ENCODE results near the gene C2. TPM values are rescaled to one million over a fixed set of nuclear protein-coding genes. Genes with fewer than 3 reads are reported as not detected.

The C2 gene
- total and polyA plus RNA-seq, 2 donors (not counting 1 experiment from before 2014, with no cell fraction given): 0.28 to 3.4 TPM

DNA sequence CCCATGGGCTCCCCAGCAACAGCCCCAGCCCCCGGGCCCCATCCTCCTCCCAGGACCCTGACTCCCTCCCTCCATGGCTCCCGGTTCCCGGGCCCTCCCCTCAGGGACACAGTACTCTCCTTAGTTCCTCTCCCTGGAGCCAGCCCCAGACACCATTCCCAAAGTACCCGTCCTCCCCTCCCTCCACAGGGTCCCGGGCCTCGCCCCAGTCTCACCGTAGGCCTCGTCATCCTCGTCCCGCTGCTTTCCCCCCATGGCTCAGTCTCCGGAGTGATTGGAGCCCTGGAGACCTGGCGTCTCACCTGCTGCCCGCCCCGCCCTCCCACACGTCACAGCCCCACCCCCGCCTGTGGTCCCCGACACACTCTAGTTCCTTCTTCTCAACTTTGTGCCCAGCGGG is 48.8 kb upstream of the C2 start, which contains the start of gene SLC44A4:
Gene SLC44A4, minus strand, starts transcription at position 272 of the 400 bp plus-strand sequence. Its CDS starts 17 bp downstream, at position 255.
- ATAC-seq (ENCODE audit: low read depth) (no peak), DNase-seq (no peak)
- 75% methylated on average over 16 of the region's 18 CpGs for WGBS (ENCODE audit: insufficient coverage)
- Histone ChIP-seq H3K27me3 (replicated peaks in 1 of 4; ENCODE audit: control extremely low read depth in 1 of 4, control insufficient read depth in 3 of 4, insufficient read depth in 4 of 4, low read length in 3 of 4) (no peaks in the 10 kb centered on the region), H3K9me3 (ENCODE audit: control extremely low read depth in 1 of 3, control insufficient read depth in 2 of 3, insufficient read depth in 1 of 3, low read length in 2 of 3) (no peaks in the 10 kb centered on the region), H3K9ac (ENCODE audit: low read length) (no peak within 1 kb of the TSS), H3K4me2 (replicated peaks; ENCODE audit: low read depth, low read length, poor library complexity, severe bottlenecking) (no peak within 1 kb of the TSS), H3K79me2 (ENCODE audit: control insufficient read depth, insufficient read depth, low read length) (no peaks in the 10 kb centered on the region), H3K4me3 (ENCODE audit: control extremely low read depth in 1 of 5, extremely low read depth in 1 of 5, insufficient read depth in 1 of 5, low read depth in 2 of 5, low read length in 4 of 5) (no peak within 1 kb of the TSS), H3K4me1 (ENCODE audit: control insufficient read depth in 2 of 2, insufficient read depth in 2 of 2, low read length in 2 of 2) (no peaks in the 10 kb centered on the region), H3K36me3 (replicated peaks in 1 of 2; ENCODE audit: control extremely low read depth in 1 of 2, control insufficient read depth in 1 of 2, extremely low read depth in 1 of 2, insufficient read depth in 2 of 2, low read length in 1 of 2) (peaks cover 0 to 38% of the 10 kb centered on the region in 2 experiments), H2AFZ (ENCODE audit: insufficient read depth, low read depth, low read length, poor library complexity, severe bottlenecking) (no peak within 1 kb of the TSS), H3K27ac (ENCODE audit: low read length in 2 of 2) (no peak within 1 kb of the TSS), H4K20me1 (ENCODE audit: control insufficient read depth, insufficient read depth, low read length, poor library complexity, severe bottlenecking) (no peaks in the 10 kb centered on the region)
- Mint-ChIP-seq H3K4me3 (no peak within 1 kb of the TSS), H3K27ac (no peak within 1 kb of the TSS), H3K27me3 (no peaks in the 10 kb centered on the region), H3K4me1 (no peaks in the 10 kb centered on the region), H3K9me3 (ENCODE audit: insufficient read depth) (no peaks in the 10 kb centered on the region)
- intact Hi-C loops (cut with micrococcal nuclease): no loop called here
- no peak for TF ChIP-seq CTCF (IDR thresholded peaks at IDR 0.05)
- TF ChIP-seq EZH2 (IDR thresholded peaks at IDR 0.05; ENCODE audit: borderline replicate concordance, insufficient read depth, low read depth, low read length, poor library complexity, severe bottlenecking): no peak
- CTCF ChIA-PET: no interaction called here
- POLR2A ChIA-PET: interaction anchor here (0.6 kb wide), 2 partner anchors 23 to 44 kb away, joined by 3 to 4 read pairs; partner anchors contain the start of gene ZBTB12

- Histone ChIP-seq H3K27ac (ENCODE audit: low read length in 2 of 2) (no peak overlapping the region), H3K79me2 (ENCODE audit: control insufficient read depth, insufficient read depth, low read length) (no peaks in the 10 kb centered on the region), H3K4me2 (replicated peaks; ENCODE audit: low read depth, low read length, poor library complexity, severe bottlenecking) (no peak overlapping the region), H3K27me3 (replicated peaks in 1 of 4; ENCODE audit: control extremely low read depth in 1 of 4, control insufficient read depth in 3 of 4, insufficient read depth in 4 of 4, low read length in 3 of 4) (no peaks in the 10 kb centered on the region), H4K20me1 (ENCODE audit: control insufficient read depth, insufficient read depth, low read length, poor library complexity, severe bottlenecking) (no peaks in the 10 kb centered on the region), H3K9ac (ENCODE audit: low read length) (no peak overlapping the region), H2AFZ (ENCODE audit: insufficient read depth, low read depth, low read length, poor library complexity, severe bottlenecking) (no peak overlapping the region), H3K9me3 (ENCODE audit: control extremely low read depth in 1 of 3, control insufficient read depth in 2 of 3, insufficient read depth in 1 of 3, low read length in 2 of 3) (no peaks in the 10 kb centered on the region), H3K36me3 (replicated peaks in 1 of 2; ENCODE audit: control extremely low read depth in 1 of 2, control insufficient read depth in 1 of 2, extremely low read depth in 1 of 2, insufficient read depth in 2 of 2, low read length in 1 of 2) (peaks cover 0 to 41% of the 10 kb centered on the region in 2 experiments), H3K4me1 (ENCODE audit: control insufficient read depth in 2 of 2, insufficient read depth in 2 of 2, low read length in 2 of 2) (no peaks in the 10 kb centered on the region), H3K4me3 (ENCODE audit: control extremely low read depth in 1 of 5, extremely low read depth in 1 of 5, insufficient read depth in 1 of 5, low read depth in 2 of 5, low read length in 4 of 5) (no peak overlapping the region)
- H3K4me1 Mint-ChIP-seq: no peaks in the 10 kb centered on the region
- intact Hi-C loops (cut with micrococcal nuclease): no loop called here
- no peaks in the 10 kb centered on the region for H3K27me3 Mint-ChIP-seq
- ChIA-PET POLR2A (interaction anchor here (0.6 kb wide), 1 partner anchor 44 kb away, joined by 3 read pairs; no protein-coding TSS in a partner anchor), CTCF (no interaction called here)
- no peak for ATAC-seq (ENCODE audit: low read depth)
- no peak overlapping the region for H3K4me3 Mint-ChIP-seq
- 87% methylated on average over 4 of the region's 13 CpGs for WGBS (ENCODE audit: insufficient coverage)
- no peak overlapping the region for H3K27ac Mint-ChIP-seq
- no peak for DNase-seq
- H3K9me3 Mint-ChIP-seq (ENCODE audit: insufficient read depth): no peaks in the 10 kb centered on the region
- TF ChIP-seq CTCF (IDR thresholded peaks at IDR 0.05) (no peak), EZH2 (IDR thresholded peaks at IDR 0.05; ENCODE audit: borderline replicate concordance, insufficient read depth, low read depth, low read length, poor library complexity, severe bottlenecking) (no peak)
Observed at GRCh38 chr6:31879143-31879542, 48.4 kb upstream of the C2 start.

All from B cell (primary cell).